Islet of Langerhans (tissue), 1 donor: ENCODE data around the gene APLP2.
"Not testable (repeated sequence)": the region's sequence is repeated elsewhere in the genome, so short reads cannot be mapped to it uniquely, and the experiment has no call there.

ENCODE experiments used
- FAIRE-seq: peaks from one replicate; lab custom pipeline; 2011; peaks lifted over from hg19 to GRCh38; lab: Jason Lieb, UNC

Gene APLP2

DNA sequence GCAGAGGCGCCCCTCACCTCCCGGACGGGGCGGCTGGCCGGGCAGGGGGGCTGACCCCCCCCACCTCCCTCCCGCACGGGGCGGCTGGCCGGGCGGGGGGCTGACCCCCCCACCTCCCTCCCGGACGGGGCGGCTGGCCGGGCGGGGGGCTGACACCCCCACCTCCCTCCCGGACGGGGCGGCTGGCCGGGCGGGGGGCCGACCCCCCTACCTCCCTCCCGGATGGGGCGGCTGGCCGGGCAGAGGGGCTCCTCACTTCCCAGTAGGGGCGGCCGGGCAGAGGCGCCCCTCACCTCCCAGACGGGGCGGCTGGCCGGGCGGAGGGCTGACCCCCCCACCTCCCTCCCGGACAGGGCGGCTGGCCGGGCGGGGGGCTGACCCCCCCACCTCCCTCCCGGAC, 21.5 kb downstream of the APLP2 start:
- FAIRE-seq: not testable (repeated sequence)

DNA sequence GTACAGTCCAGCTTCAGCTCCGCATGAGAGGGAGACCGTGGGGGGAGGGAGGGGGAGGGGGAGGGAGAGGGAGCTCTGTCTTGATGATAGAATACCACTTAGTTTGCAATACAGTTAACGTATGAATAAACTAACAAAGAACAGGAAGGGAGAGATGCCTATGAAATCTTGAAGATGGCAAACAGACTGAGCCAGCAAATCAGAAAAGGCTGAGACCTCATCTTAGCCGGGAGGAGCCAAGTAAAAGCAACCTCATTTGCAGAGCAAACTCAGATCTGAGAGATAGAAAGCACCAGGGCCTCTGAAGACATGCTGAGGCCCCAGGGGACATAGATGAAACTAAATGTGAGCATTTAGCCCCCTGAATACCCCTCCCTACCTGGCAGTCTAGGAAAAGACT, 23.0 kb downstream of the APLP2 start:
- no peak for FAIRE-seq

GRCh38 chr11:130094614-130095013, 24.9 kb downstream of the APLP2 start:
- no peak for FAIRE-seq

DNA sequence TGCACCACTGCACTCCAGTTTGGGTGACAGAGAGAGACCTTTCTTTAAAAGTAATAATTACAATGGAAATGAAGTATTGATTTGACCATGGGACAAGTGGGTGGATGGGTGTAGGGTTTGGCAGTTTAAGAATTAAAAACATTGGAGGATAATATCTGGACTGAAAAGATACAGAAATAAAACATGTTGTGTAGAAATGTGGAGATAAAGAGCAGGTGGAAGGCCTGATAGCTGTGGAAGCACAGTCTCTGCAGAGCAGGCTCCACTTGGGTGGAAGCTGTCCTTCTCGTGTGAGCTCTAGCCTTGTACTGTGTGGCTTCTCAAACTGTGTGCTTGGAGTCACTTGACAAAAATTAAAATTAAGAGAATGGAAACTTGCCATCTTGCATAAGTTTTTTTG, 25.6 kb downstream of the APLP2 start:
- no peak for FAIRE-seq

GRCh38 chr11:130096042-130096441, 26.3 kb downstream of the APLP2 start:
- no peak for FAIRE-seq

DNA sequence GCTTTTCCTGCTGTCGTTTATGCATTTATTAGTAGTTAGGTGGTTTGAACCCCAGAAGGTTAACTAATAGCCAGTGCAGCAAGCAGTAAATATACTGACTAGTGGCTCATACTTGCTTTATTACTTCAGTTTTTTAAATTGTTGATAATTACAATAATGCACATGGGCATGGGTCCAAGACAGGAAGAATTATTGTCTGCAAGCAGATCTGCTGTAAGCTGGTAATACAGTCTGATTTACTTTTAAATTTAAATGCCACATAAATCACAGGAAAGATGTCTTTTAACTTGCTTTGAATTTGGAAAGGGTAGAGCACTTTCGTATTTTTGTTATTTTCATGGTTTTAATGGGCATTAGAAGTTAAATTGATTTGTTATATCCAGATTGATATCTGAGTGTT, 27.1 kb downstream of the APLP2 start:
- FAIRE-seq: no peak

GRCh38 chr11:130097285-130097684, 27.6 kb downstream of the APLP2 start:
- FAIRE-seq: no peak

DNA sequence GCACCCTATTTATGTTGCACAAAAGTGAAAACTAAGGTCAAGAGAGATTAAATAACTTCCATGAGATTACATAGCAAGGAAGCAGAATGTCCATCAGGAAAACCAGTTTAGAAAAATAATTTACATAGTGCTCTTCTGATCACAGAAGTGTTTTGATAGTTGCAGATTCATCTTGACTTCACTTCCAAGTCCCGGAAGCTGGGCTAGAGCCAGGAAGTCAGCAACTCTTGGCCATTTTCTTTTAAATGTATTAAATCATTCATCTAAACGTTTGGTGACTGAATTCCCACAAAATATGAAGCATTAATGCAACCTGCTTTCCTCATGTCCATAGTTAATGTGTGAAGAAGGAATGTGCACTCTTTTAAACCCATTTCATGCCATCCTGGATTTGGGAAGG, 29.7 kb downstream of the APLP2 start:
- FAIRE-seq: no peak

DNA sequence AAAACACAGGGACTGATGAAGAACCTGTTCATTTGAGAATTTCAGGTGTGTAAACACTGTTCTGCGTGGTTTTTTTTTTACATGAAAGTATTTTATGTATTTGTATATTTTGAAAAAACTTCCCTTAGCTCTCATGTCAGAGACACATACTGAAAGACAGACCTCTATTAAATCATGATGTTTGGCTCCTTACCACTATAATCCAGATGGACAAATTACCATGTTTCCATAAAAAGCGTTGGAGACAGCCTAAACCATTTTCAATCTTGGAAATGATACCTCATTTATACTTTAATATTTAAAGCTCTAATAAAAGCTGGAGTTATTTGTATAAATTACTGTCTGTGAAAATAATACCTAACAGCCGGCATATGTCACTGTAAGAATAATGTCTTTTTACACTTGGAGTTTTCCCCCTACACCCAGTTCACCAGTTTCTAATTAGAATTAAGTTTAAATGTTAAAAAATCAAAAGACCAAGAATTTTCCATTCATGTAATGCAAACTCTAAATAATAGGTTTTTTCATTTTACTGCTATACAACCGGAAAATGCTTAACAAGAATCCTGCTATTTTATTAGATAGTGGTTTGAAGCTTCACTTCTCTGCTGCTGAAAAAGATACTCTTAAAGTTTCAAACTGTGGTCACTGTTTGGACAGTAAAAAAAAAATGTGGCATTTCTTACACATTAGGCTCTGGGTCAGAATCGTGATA, 30.8 kb downstream of the APLP2 start:
- FAIRE-seq: no peak

- FAIRE-seq: no peak
Measured at GRCh38 chr11:130101661-130102060, 32.0 kb downstream of the APLP2 start.

DNA sequence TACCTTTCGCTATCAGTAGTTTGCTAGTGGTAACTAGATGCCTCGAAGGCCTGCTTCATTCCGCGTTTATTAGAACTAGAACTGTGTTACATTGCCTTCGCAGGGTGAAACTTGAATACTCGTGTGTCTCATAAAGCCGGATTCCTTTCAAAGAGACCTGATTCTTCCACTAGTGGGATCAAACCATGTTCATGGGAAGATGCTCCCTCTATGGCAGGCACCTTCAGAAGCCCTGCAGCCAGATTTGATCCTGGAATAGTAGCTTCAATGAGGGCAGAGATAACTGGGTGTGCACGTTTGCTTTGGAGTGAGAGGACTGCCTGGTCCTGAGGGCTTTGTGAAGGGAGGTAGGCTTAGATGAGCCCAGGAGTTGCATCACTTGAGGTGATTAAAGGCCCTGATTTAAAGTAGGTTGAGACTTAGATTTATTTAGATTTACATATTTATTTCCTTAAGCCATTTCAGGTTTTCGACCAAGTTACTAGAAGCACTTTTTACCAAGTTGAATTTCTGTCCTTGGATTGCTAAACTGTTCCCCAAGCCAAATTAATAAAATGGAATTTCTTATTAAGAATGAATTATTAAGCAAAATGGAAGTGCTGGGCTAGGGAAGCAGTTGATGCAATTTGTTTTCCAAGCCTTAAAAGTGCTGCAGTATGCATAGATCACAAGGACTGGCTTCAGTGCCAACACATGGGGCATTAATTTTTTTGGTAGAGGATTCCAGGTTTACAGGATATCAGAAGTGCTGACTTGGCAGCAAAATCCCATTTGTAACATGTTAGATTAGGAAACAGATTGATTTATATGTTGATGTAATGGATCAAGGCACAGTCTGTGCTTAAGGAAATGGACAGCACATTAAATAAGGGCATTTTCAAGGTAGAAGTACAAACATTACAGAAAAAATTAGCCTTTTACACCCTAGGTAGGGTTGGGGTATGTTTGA, 32.9 kb downstream of the APLP2 start:
- FAIRE-seq: peak; percentile 75

DNA sequence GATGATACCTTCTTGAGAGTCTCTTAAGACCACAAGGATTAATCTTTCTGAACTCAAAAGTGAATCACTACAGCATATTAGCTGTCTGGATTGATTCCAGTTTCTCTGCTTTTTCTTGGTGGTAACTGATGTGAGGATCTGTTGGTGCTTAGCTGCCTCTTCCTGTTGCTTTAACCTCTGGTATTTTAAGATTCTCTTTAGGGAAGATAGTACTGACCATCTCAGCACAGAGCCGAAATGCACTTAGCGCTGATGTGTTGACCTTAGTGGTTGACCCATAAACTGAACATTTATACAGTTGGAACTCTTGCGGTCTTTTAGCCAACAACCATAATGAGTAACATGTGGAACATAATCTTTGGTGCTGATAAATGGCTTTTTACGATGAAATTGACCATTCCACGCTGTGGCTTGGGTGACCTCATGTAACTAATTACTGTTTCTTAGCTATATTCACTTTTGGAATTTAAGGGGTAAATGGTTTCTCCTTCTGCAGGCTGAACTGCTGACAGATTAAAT, 33.7 kb downstream of the APLP2 start:
- FAIRE-seq: no peak

DNA sequence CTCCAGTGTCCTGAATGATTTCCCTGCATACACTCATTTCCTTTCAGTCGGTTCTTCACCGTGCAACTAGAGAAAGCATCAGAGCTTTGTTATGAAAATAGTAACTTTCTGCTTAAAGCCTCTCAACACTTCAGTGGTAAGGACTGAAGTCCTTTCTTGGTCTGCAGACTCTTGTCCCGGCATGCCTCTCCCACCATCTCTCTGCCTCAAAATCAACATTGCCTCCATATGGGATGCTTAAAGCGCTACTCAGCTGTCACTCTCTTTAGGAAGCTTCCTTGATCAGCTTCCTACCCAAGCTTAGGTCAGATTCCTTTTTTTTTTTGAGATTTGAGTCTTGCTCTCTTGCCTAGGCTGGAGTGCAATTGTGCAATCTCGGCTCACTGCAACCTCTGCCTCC, 36.7 kb downstream of the APLP2 start:
- FAIRE-seq: no peak

DNA sequence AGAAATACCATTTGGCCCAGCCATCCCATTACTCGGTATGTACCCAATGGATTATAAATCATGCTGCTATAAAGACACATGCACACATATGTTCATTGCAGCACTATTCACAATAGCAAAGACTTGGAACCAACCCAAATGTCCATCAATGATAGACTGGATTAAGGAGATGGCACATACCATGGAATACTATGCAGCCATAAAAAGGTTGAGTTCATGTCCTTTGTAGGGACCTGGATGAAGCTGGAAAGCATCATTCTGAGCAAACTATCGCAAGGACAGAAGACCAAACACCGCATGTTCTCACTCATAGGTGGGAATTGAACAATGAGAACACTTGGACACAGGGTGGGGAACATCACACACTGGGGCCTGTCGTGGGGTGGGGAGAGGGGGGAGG, 39.0 kb downstream of the APLP2 start:
- FAIRE-seq: not testable (repeated sequence)

DNA sequence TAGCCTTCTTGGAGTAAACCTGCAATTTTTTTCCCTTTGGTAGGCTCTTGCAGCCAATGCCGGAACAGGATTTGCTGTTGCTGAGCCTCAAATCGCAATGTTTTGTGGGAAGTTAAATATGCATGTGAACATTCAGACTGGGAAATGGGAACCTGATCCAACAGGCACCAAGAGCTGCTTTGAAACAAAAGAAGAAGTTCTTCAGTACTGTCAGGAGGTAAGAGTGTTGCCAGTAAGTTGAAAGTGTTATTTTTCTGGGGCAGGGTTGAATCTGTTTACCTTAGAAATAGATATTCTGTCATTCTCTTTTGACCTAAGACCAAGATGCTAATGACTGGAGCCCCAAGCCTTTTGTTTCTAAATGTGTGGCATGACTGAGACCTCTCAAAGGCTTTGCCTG, 39.7 kb downstream of the APLP2 start:
- no peak for FAIRE-seq

- no peak for FAIRE-seq
Measured at GRCh38 chr11:130110339-130111108, 40.8 kb downstream of the APLP2 start.

- no peak for FAIRE-seq
Measured at GRCh38 chr11:130112071-130112830, 42.6 kb downstream of the APLP2 start.

- FAIRE-seq: no peak
Measured at GRCh38 chr11:130114281-130114680, 44.6 kb downstream of the APLP2 start.

DNA sequence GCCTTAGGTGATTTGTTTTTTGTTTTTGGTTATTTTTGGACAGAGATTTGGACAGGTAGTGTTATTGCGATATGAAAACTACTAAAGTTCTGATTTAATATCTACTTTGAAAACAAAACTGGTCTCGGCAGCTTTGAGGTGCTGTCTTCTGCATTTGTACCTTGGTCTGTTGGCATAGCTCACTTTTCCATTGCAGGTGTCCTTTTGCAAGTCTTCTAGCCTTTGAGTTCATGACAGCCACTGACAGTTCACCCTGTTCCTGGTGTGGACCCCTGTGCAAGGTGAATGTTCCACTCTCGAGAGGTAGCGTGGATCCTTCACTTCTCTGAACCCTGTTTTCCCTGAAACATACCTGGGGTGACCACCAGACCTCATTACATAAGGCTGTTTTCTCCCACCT, 45.0 kb downstream of the APLP2 start:
- FAIRE-seq: no peak

GRCh38 chr11:130115218-130115617, 45.5 kb downstream of the APLP2 start:
- FAIRE-seq: no peak

- no peak for FAIRE-seq
Measured at GRCh38 chr11:130118165-130118564, 48.5 kb downstream of the APLP2 start.
